Endothelial cell of umbilical vein (primary cell): ENCODE data around the gene CHST3. TPM values are rescaled to one million over a fixed set of nuclear protein-coding genes. Genes with fewer than 3 reads are reported as not detected.

Source experiments
- BruUV-seq: library from RNA; stranded (reverse); fragments of 400-500 nt; replicated peaks from 2 replicates; lab custom pipeline; 2021; lab: Mats Ljungman, UMichigan
- CTCF ChIA-PET: fragments of 300-600, 350-600 bp; sonication (Branson Sonifier 250); formaldehyde crosslinking; loops from one replicate; lab custom pipeline; 2021; ENCODE audit warnings: antibody characterized with exemption, inconsistent platforms; lab: Charles Lee
- POLR2A ChIA-PET: fragments of 300-600, 350-600 bp; sonication (Branson Sonifier 250); formaldehyde crosslinking; loops from one replicate; lab custom pipeline; 2021; ENCODE audit warnings: antibody characterized with exemption, inconsistent platforms; lab: Charles Lee
- DNase-seq: peaks from one replicate; pipeline ENCODE4 v3.0.0-alpha.2; 2011; ENCODE audit warnings: low read depth, low spot score
- FAIRE-seq: peaks from 2 replicates; lab custom pipeline; 2011; peaks lifted over from hg19 to GRCh38; lab: Jason Lieb, UNC
- H2AFZ ChIP-seq: 2 replicates; pipeline ENCODE4 v1.6.0; 2012; ENCODE audit warnings: low read depth, low read length, control low read depth, inconsistent platforms
- H3K27ac ChIP-seq: 2 replicates; pipeline ENCODE4 v1.5.1; 2011; ENCODE audit warnings: low read depth, mild to moderate bottlenecking, control low read depth, low read length, moderate library complexity; ENCODE audit not compliant: insufficient read depth
- H3K27me3 ChIP-seq, 2 experiments: 2 replicates each; pipeline versions ENCODE4 v1.6.0 to v1.6.1; 2011; ENCODE audit warnings: low read length in 2 of 2, mixed read lengths in 1 of 2; ENCODE audit not compliant: control insufficient read depth in 2 of 2, insufficient read depth in 2 of 2
- H3K36me3 ChIP-seq, 2 experiments: 2 replicates in 1 of 2; 3 replicates in 1 of 2; pipeline ENCODE4 v1.5.1; 2011; ENCODE audit warnings: low read length in 2 of 2, mild to moderate bottlenecking in 1 of 2, moderate library complexity in 1 of 2; ENCODE audit not compliant: control insufficient read depth in 2 of 2, insufficient read depth in 2 of 2; ENCODE audit errors: extremely low read depth in 1 of 2
- H3K4me1 ChIP-seq: 3 replicates; pipeline ENCODE4 v1.5.1; 2011; ENCODE audit warnings: mild to moderate bottlenecking, low read length; ENCODE audit not compliant: control insufficient read depth, insufficient read depth; ENCODE audit errors: extremely low read depth
- H3K4me2 ChIP-seq: 2 replicates; pipeline ENCODE4 v1.6.1; 2011; ENCODE audit warnings: low read length, control low read depth, mixed read lengths; ENCODE audit not compliant: insufficient read depth
- H3K4me3 ChIP-seq, 3 experiments: fragments of 200-600 bp in 1 of 3; sonication (generic), shearing (Covaris generic) in 1 of 3; replicated peaks in 1 of 3; 2 replicates each; pipeline ENCODE4 v1.5.1; 2011 to 2016; ENCODE audit warnings: control low read depth in 3 of 3, low read length in 3 of 3, mild to moderate bottlenecking in 2 of 3, inconsistent platforms in 1 of 3, low read depth in 1 of 3, moderate library complexity in 1 of 3; ENCODE audit not compliant: insufficient read depth in 1 of 3
- H3K79me2 ChIP-seq: 2 replicates; pipeline ENCODE4 v1.6.0; 2012; ENCODE audit warnings: low read length, inconsistent platforms; ENCODE audit not compliant: control insufficient read depth, insufficient read depth
- H3K9ac ChIP-seq: replicated peaks from 2 replicates; pipeline ENCODE3; 2011; ENCODE audit warnings: low read length, control low read depth; ENCODE audit not compliant: insufficient read depth; ENCODE audit errors: extremely low read depth
- H3K9me1 ChIP-seq: replicated peaks from 3 replicates; pipeline ENCODE4 v1.6.0; 2011; ENCODE audit warnings: mild to moderate bottlenecking, low read length; ENCODE audit not compliant: control insufficient read depth, insufficient read depth; ENCODE audit errors: extremely low read depth
- H3K9me3 ChIP-seq: replicated peaks from 2 replicates; pipeline ENCODE4 v1.5.1; 2012; ENCODE audit warnings: low read length, inconsistent platforms; ENCODE audit not compliant: control insufficient read depth, insufficient read depth
- H4K20me1 ChIP-seq: replicated peaks from 2 replicates; pipeline ENCODE3; 2011; ENCODE audit warnings: mild to moderate bottlenecking, low read length; ENCODE audit not compliant: control insufficient read depth, insufficient read depth; ENCODE audit errors: extremely low read depth
- EZH2 ChIP-seq: IDR thresholded peaks from 2 replicates; pipeline ENCODE4 v1.6.1; 2012; ENCODE audit warnings: borderline replicate concordance, low read depth, mild to moderate bottlenecking, moderate library complexity, low read length, inconsistent platforms; ENCODE audit not compliant: severe bottlenecking
- FOS ChIP-seq: IDR thresholded peaks from 2 replicates; pipeline ENCODE4 v1.6.1; 2011; ENCODE audit warnings: mild to moderate bottlenecking, low read length, moderate library complexity, borderline replicate concordance; ENCODE audit not compliant: insufficient read depth
- GATA2 ChIP-seq: IDR thresholded peaks from 2 replicates; pipeline ENCODE4 v1.7.0; 2011; ENCODE audit warnings: low read depth, mild to moderate bottlenecking, moderate library complexity, mixed read lengths, low read length; ENCODE audit not compliant: insufficient read length, insufficient read depth
- JUN ChIP-seq: IDR thresholded peaks from 2 replicates; pipeline ENCODE4 v1.6.1; 2011; ENCODE audit warnings: borderline replicate concordance, low read depth; ENCODE audit not compliant: insufficient read length, insufficient read depth
- MYC ChIP-seq: IDR thresholded peaks from one replicate; pipeline ENCODE4 v1.6.1; 2011; ENCODE audit warnings: mild to moderate bottlenecking, low read depth, low read length
- POLR2A ChIP-seq: IDR thresholded peaks from 2 replicates; pipeline ENCODE4 v1.6.1; 2012; ENCODE audit warnings: low read depth, mild to moderate bottlenecking, control low read depth, low read length
- POLR2AphosphoS5 ChIP-seq: IDR thresholded peaks from 2 replicates; pipeline ENCODE4 v1.6.1; 2012; ENCODE audit warnings: low read depth, mild to moderate bottlenecking, control low read depth, low read length, moderate library complexity; ENCODE audit not compliant: insufficient read depth
- dilution Hi-C: fragments of 300-500 bp; cut with MboI; formaldehyde crosslinking; loops from one replicate; pipeline ENCODE4 v1.15.0; 2019; ENCODE audit warnings: low sequenced_read_pairs; ENCODE audit not compliant: extremely low pct_ligation_motif_present
- intact Hi-C: fragments of 100-400 bp; cut with micrococcal nuclease; formaldehyde crosslinking; loops from one replicate; pipeline ENCODE4 v1.10.0; 2022
- polyA plus RNA-seq, 4 experiments: library from polyadenylated mRNA; depleted of rRNA in 3 of 4; stranded (reverse) in 3 of 4; unstranded in 1 of 4; fragments of >200 nt; gene quantifications; 2 replicates each; pipeline versions ENCODE4 v1.2.1 to v1.2.3, GENCODE V29; 2011 to 2012; ENCODE audit warnings: missing spikeins in 1 of 4
- total RNA-seq: library from RNA; stranded (reverse); gene quantifications from 2 replicates; pipeline ENCODE4 v1.2.3, GENCODE V29; 2021
- TF ChIP-seq, protein P1 (sequence below): IDR thresholded peaks from 2 replicates; pipeline ENCODE4 v1.6.1; 2011; ENCODE audit not compliant: insufficient read depth, insufficient read length
- TF ChIP-seq, protein P2 (sequence below), 2 donors: IDR thresholded peaks; 1 replicate in 1 of 2; 2 replicates in 1 of 2; pipeline ENCODE4 v1.5.1; 2011; ENCODE audit warnings: low read length in 2 of 2, mild to moderate bottlenecking in 2 of 2, moderate library complexity in 2 of 2, control low read depth in 1 of 2, inconsistent platforms in 1 of 2, low read depth in 1 of 2; ENCODE audit not compliant: insufficient read depth in 1 of 2; ENCODE audit errors: extremely low read depth in 1 of 2

Gene CHST3
- total and polyA plus RNA-seq, 2 donors (not counting 3 experiments of a cell fraction or from before 2014, with no cell fraction given): 5.5 to 11.5 TPM

DNA sequence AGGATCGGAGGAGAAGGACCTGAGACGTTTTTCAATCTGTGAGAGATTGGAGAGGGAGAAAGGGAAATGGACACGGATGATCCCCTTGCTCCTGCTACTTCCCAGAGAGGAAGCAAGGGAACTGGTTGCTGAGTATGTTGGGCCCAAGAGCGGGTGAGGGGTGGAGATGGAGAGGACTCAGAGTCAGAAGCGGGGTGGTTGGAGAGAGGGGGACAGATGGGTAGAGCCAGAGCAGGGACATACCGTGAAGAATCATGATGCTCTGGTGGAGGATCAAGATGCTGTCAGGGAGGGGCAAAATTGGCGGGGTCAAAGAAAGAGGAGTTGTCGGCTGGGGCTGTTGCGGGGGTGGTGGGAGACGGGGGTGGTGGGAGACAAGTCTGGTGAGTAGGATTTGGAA, 2.4 kb upstream of the CHST3 start:
- Histone ChIP-seq H2AFZ (no peak overlapping the region), H3K4me1 (peaks cover 23% of the 10 kb centered on the region), H3K79me2 (peaks cover 16% of the 10 kb centered on the region), H3K9me3 (no peaks in the 10 kb centered on the region), H3K9ac (no peak overlapping the region), H3K4me3 (no peak overlapping the region), H3K27me3 (no peaks in the 10 kb centered on the region), H3K9me1 (no peaks in the 10 kb centered on the region), H3K27ac (no peak overlapping the region), H3K4me2 (no peak overlapping the region), H3K36me3 (no peaks in the 10 kb centered on the region), H4K20me1 (no peaks in the 10 kb centered on the region)
- dilution Hi-C loops: no loop called here
- no peak for TF ChIP-seq MYC
- TF ChIP-seq, protein P1, sequence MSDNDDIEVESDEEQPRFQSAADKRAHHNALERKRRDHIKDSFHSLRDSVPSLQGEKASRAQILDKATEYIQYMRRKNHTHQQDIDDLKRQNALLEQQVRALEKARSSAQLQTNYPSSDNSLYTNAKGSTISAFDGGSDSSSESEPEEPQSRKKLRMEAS: no peak
- TF ChIP-seq FOS: no peak
- no peak for TF ChIP-seq EZH2
- TF ChIP-seq, protein P2, sequence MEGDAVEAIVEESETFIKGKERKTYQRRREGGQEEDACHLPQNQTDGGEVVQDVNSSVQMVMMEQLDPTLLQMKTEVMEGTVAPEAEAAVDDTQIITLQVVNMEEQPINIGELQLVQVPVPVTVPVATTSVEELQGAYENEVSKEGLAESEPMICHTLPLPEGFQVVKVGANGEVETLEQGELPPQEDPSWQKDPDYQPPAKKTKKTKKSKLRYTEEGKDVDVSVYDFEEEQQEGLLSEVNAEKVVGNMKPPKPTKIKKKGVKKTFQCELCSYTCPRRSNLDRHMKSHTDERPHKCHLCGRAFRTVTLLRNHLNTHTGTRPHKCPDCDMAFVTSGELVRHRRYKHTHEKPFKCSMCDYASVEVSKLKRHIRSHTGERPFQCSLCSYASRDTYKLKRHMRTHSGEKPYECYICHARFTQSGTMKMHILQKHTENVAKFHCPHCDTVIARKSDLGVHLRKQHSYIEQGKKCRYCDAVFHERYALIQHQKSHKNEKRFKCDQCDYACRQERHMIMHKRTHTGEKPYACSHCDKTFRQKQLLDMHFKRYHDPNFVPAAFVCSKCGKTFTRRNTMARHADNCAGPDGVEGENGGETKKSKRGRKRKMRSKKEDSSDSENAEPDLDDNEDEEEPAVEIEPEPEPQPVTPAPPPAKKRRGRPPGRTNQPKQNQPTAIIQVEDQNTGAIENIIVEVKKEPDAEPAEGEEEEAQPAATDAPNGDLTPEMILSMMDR (IDR thresholded peaks at IDR 0.05; ENCODE audit: extremely low read depth in 1 of 2, insufficient read depth in 1 of 2, low read depth in 1 of 2, low read length in 2 of 2): no peak
- TF ChIP-seq JUN: no peak
- no peak for TF ChIP-seq GATA2
- no peak for TF ChIP-seq POLR2A
- no peak for TF ChIP-seq POLR2AphosphoS5
- no TSS peak for BruUV-seq
- FAIRE-seq: no peak
- CTCF ChIA-PET: no interaction called here
- POLR2A ChIA-PET: no interaction called here
- intact Hi-C loops: no loop called here
- DNase-seq: no peak
